CMK (cell line): ENCODE data around the gene TULP4.
"Not testable (repeated sequence)": the region's sequence is repeated elsewhere in the genome, so short reads cannot be mapped to it uniquely, and the experiment has no call there.

Source experiments
- DNase-seq: peaks from one replicate; pipeline ENCODE4 v3.0.0-alpha.2; 2010; ENCODE audit warnings: low read depth

TULP4 gene

DNA sequence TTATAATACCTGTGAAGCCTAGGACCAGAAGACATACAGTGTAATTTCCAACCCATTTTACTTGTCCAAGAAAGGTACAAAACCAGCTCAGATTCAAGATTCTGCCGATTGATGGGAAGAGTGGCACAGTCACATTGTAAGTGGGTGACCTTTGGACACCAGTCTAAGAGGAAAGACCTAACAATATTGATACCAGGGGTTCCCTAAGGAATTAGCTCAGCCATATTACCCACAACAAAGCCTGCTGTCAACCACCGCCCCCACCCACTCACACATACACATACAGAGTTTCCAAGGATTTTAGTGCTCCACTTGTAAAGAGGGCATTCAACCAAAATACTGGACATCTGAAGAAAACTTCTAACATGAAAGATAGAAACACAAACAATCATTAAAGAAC lies 219.7 kb downstream of the TULP4 start:
- DNase-seq: no peak

DNA sequence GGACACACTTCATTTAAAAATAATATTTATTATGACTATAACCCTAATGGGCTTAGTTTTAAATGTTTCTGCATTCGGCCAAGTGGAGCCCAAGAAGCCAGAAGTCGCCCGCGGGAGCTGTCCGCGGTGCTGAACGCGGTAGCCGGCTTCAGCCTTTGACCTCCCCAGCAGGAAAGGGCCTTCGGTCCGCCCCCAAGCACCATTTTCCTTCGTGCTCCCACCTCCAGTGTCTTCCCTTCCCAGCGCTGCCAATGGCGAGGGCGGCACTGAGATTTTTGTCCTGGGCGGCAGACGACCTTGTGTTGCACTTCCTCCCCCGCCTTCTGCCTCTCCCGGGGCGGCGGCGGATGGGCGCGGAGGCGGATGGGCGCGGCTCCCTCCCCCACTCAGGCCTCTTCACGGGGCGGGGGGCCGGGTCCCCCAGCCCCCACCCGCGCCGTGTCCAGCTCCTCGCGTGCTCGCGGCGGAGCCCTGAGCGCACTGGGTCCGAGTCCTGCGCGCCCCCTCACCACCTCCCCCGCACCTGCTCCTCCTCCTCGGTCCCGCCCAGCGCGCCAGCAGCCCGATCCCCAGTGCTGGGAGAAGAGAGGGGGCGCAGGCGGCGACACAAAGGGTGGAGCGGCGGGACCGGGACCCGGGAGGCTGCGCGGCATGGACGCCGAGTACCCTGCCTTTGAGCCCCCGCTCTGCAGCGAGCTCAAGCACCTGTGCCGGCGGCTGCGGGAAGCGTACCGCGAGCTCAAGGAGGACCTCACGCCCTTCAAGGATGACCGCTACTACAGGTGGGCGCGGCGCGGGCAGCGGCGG lies 224.0 kb downstream of the TULP4 start:
- DNase-seq: no peak

DNA sequence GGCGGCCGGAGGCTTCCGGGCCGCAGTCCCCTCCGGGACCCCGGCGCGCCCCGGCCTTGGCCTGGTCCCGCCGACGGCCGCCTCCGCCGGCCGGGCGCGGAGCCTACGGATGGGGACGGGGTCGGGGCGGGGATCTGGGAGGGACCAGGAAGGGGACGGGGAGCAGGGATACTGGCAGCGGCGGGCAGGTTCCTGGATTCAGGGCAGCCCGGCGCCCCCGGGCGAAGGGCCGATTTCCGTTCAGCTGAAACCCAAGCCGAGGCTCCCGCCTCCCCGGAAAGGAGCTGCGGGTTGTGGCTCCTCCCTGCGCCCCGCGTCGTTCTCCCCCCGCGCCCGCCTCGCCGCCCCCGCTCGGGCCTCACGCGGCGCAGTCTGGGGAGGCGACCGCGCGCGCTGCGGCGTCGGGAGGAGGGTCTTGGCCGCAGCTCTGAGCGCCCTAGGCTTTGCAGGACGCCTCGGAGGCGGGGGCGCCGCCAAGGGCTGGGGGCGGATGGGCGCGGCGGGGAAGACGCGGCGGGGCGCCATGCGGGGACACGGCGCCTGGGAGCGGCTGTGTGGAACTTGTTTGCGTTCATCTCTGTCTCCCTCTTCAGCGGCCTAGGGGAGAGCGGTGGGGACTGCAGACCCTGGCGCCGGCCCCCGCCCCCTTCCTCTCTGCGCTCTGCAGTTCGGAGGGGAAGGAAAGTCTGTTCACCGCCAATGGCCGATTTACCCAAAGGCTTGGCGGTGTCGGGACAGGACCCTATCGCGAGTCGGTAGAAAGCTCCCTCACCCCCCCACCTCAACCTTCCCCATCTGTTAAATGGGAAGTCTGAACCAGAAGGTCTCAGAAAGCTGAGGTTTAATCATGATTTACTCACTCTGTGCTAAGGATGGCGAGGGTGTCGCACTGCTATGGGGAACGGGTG lies 224.9 kb downstream of the TULP4 start:
- DNase-seq: no peak

DNA sequence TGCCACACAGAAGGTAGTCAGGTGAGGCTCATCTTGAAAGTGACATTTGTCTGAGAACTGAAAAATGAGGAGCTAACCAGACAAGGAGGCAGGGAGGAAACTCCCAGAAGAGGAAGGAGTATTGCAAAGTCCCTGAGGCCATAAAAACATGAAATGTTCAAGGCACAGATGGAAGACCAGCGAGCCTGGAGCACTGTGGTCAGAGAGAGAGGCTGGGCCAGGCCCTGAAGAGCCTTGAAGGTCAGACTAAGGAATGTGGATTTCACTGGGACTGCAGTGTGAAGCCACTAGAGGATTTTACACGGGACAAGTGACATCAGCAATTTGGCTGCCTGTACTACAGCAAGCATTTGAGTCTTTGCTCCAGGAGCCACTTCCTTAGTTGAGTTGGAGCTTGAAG lies 226.5 kb downstream of the TULP4 start:
- no peak for DNase-seq

DNA sequence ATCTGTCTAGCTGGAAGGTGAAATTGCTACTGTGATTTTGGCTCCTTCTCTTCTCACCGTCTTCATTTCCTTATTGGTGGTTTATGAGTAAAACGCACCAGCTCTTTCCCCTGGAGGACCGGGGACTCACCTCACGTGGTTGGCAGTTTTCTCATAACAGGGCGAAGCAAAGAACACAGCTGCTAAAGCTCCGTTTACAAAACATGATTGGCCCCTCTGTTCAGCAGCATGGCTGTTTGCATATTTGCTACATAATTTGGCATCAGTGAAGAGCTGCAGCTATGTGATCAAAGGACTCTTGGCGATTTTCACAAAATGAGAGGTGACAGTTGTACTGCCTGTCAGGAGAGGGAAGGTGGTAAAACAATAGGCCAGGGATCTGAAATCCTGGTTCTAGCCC lies 227.1 kb downstream of the TULP4 start:
- DNase-seq: no peak

DNA sequence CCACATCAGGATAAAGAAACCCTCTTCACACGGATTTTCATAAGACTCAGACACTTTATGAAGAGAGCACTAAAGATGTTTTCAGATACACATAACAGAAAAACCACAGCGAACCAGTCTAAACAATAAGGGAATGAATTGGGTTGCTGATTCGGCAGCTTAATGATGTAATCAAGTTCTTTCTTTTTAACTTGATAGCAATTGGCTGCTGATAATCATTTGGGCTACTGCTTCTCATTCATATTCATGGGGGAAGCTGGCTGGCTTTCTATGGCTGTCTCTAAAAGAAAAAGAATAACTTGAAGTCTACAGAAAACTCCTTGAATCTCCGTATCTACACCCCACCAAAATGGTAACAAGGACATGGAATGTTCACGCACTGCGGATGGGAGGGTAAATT lies 227.6 kb downstream of the TULP4 start:
- DNase-seq: no peak

DNA sequence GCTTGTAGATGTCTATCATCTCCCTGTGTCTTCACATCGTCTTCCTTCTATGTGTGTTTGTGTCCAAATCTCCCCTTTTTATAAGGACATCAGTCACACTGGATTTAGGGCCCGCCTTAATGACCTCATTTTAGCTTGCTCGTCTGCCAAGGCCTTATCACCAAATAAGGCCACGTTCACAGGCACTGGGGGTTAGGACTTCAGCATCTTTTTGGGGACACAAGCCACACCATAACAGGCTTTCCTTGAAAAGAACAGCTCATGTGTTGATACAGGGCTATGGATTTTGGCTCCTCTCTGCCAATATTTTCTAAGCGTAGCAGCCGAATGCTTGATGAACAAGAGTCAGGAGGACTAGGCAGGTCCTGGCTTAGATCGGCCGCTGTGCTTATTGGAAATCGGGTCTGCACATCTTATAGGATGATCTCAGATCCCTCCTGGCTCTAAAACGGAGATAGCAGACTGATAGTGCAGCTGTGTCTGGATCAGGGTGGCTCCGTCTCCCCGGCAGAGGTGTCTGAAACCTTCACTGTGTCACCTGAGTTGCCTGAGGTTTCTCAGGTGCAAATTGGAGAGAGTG lies 231.4 kb downstream of the TULP4 start:
- DNase-seq: no peak

DNA sequence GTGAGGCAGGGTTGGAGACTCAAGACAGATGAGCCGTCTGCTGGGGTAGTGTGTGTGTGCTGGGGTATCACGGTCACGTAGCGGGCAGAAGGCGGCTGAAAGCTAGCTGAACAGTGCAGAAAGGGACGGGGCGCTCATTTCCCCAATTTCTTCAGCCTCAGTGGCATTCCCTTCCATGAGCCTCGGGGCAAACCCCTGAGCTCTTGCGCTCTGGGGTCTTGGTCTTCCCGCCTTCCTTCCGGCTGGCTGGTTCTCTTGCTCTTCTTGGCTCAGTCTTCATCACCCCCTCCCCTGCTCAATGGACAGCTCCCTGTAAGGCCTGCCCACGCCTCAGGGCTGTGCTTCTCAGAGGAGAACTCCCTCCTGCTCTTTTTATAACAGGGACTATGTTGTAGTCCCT lies 232.2 kb downstream of the TULP4 start:
- DNase-seq: no peak

DNA sequence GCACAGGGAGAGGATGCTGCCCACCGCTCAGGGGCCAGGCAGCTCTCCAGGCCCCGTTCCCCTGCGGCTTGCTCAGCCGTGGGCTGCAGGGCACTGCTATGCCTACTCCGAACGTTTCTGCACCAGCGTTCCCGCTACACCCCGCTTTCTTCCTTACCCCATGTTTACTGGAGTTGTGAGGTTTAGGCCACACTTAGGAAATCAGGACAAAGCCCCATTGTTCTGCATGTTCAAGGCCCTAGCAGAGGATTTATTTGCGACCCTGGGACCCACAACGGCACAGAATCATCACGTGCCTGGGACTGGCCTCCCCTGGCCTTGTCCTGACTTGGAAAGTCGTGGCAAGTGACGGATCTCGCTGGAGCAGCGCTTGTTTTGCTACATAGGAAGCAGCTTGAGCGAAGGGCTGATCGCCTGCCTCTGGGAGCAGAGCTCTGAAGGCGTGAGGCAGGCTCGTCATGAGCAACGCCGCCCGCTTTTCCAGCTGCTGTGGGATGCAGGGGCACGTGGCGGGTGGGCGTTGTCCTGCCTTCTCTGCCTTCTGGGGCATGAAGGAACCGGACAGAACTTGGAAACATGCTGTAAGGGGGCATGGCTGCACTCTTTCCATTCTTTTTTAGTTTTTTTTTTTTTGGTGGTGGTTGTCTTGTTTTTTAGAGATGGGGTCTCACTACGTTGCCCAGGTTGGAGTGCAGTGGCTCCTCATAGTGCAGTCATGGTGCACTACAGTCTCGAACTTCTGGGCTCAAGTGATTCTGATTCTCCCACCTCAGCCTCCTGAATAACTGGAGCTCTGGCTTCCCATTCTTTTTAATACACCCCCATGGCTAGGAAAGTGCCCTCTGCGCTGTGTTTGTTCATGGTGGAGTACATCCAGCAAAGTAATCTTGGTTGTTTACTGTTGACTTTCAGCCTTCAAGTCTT lies 233.0 kb downstream of the TULP4 start:
- no peak for DNase-seq

DNA sequence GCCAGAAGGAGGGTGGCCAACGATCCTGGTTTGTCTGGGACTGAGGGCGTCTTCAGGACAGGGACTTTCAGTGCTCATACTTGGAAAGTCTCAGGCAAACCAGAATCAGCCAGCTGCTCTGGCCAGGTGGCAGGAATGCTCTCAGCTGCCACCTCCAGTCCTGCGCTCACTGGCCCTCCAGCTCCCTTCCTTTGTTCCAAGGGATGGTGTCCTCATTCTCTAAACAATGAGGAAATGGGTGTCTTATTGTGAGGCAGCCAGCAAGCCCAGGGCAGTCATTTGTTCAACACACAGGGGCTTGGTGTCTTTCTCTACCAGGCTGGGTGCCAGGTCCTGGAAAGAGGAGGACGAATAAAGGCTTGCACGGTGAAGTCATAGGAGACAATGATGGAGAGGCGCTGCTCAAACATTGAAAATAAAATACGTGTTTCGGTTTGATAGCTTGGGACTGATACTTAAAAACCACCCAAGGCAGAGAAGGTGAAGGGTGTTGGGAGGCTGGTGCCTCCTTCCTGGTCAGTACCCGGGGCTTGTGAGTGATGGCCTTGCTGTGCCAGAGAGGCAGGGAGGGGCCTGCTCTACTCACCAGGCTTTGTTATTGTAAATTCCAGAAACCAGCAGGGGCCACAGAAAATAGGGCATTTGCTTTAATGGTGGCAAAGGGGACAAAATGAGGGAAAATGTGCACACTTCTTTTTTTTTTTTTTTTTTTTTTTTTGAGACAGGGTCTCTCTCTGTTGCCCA lies 236.3 kb downstream of the TULP4 start:
- no peak for DNase-seq

DNA sequence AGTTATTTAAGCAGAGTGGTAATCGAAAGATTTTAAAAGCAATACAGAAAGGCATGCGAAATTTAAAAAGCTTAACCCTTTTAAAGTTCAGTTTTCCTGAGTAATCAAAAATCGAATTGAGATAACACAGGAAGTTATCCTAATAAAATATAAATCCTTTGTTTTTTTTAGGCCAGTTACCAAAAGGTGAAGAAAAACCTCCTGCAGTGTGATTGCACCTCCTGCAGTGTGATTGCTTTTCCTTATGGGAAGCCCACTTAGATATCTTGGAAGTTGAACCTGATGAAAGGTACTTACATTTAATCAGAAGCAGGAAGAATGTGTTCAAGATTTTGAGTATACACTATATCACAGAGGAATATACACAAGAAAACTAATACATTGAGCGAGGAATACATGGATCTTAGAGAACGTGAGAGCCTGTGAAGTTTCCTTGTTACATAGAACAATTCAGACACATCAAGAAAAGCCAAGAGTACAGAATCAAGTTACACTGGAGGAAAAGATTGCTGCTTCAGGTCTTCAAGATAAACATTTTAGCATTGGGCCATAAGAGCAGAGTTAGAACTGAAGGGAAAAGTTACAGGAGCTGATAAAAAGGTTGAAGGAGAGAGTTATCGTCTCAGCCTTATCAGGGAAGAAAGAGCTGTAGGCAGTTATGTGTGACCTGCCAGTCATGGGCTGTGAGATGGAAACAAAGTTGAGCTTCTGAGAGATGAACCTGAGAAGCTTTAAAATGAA lies 240.0 kb downstream of the TULP4 start:
- DNase-seq: no peak

DNA sequence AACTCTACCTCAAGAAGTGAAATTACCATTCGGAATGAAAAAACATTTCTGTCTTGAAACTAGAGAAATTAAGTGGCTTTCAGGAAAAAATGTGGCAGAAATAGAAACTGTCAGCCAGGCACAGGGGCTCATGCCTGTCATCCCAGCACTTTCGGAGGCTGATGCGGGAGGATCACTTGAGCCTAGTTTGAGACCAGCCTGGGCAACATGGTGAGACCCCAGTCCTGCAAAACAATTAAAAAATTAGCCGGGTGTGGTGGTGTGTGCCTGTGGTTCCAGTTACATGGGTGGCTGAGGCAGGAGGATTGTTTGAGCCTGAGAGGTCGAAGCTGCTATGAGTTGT lies 240.5 kb downstream of the TULP4 start:
- no peak for DNase-seq

DNA sequence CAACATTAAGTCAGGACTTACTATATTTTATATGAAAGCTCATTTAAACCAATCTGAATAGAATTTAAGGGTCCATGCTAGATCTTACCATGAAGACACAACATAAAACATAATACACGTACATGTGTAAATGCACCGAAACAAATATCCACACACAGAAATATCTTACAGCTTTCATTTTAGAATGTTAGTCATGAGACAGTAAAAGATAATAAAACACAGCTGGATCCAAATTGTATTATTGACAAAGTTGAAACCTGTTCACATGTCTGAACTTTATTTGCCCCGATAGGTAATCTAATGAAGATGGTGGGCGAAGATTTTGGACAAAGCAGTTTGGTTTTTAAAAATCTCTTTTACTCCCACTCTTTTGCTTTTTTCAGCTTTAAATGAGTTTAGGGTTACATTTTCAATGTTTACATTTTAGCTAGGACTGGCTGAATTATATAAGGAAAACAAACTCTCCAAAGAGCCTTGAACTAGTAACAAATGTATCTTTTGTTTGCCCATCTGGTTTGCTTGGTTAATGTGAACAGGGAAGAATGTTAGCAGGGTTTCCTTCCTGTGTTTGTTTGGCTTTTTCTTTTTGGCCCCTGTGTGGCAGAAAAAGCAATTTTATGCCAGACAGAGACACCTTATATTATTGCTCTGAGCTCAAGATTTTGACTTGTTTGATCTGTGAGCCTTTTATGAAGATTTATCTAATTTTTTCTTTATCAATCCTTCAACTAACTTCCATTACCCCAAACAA lies 242.5 kb downstream of the TULP4 start:
- DNase-seq: no peak

DNA sequence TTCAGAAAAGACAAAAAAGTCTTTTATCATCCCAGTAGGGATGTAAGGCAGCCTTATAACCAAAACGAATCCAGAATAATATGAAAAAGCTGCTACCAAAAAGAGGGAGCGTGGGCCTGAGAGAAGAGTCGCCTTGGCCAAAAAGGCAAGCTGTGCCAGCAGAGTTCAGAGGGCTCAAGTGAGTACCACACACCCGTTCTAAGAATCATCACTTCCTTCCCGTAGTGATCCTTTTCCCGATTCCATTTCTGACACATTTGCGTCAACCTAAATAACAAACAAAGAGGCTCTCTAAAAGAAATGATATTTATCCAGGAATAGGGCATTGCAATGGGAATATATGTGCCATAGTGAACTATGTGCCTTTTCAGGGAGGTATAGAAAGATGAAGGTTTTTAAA lies 243.8 kb downstream of the TULP4 start:
- no peak for DNase-seq

DNA sequence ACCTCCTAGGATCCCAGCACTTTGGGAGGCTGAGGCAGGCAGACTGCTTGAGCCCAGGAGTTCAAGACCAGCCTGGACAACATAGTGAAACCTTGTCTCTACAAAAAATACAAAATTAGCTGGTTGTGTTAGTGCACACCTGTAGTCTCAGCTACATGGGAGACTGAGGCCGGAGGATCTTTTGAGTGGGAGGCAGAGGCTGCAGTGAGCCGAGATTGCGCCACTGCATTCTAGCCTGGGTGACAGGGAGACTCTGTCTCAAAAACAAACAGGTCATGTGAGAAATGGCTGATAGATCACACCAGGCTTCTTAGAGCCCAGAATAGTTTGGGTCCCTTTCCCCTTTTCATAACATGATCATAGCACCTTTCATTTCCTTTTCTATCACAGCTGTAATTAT lies 244.8 kb downstream of the TULP4 start:
- DNase-seq: not testable (repeated sequence)

DNA sequence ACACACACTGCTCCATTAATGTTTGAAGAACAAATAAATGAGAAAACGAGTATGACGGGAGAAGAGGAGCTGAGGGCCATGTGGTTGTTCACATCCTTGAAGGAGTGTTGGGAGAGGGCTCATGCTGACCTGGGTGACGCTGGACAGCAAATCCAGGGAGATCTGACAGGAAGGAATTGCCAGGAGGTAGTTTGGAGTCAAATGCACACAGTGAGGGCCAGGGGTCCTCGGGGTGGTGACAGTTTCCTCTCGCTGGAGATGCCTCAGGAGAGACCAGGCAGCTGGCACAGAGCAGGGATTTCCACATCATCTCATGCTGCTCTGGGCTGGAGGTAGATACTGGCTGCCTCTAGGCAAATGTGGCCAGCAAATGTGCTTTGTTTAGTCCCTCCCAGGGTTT lies 245.7 kb downstream of the TULP4 start:
- no peak for DNase-seq

DNA sequence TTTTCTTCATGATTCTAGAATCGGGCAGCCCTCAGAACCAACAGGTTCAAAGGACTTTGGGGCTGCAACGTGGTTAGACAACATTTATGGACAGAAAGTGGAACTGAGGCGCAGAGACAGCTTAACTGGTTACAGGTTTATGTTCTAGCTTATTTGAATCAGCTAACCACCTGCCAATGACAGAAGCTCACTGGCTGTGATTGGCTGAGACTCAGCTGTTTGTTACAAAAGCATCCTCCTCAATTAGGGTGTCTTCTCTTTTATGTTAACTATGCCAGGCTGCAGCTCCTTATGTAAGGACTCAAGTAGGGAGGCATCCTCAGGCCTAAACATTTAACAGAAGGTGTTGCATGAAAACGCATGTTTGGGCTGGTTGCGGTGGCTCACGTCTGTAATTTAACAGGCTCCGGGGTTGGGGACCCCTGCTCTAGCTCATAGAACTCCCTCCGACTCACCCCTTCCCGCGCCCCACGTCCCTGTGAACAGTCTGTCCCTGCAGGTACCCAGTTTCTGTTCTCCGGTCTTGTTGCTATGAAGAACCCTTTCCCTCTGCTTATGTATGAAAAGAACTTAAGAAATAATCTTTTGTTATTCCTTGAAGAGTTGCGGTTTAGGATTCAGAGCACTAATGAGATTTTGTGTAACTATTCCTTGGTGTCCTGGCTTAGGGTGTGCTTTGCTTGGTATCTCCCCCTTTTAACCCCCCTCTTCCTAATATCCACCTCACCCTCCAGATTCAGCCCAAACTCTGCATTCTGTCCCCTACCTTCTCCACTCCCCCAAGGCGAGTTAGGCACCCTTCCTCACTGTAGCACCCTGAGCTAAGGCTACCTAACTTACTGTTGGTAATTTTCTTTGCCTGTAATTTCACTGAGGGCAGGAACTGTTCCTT lies 246.4 kb downstream of the TULP4 start:
- no peak for DNase-seq

DNA sequence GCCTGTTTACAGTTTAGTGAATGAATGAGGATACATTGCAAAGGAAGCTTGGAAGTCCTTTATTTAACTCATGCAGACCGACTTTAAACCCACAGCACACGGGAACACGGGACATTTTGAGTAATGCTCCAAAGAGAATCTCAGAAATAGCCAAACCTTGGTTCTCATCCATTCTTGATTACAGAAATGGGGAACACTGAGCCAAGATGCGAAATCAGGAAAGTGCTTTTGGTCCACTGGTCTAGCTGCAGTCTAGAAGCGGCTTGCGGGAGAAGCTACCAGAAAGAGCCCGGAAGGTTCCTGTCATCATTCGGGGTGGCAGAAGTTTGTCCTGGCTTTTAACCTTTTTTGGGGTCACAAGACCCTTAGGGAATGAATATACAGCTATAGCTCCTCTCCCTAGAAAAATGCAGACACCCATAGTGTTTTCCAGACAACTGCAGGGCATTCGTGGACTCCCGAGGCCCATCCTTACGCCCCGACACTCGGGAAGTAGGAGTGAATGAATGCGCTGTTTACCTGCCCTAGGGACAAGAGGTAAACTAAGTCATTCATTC lies 247.2 kb downstream of the TULP4 start:
- no peak for DNase-seq
